Right renal pelvis (tissue), 4 donors: ENCODE results near the gene OR10G3. TPM values are rescaled to one million over a fixed set of nuclear protein-coding genes. Genes with fewer than 3 reads are reported as not detected.

Source experiments
- DNase-seq, 4 donors: peaks; one replicate each; pipeline ENCODE4 v3.0.0-alpha.2; 2013; ENCODE audit warnings: low read depth in 4 of 4, low spot score in 3 of 4, missing footprints in 1 of 4
- polyA plus RNA-seq, 4 donors: library from polyadenylated mRNA; unstranded; fragments of 120-200 nt; gene quantifications; one replicate each; pipeline ENCODE4 v1.2.1, GENCODE V29; 2013; ENCODE audit not compliant: insufficient read length in 4 of 4

OR10G3 gene
- polyA plus RNA-seq, 4 donors: not detected

GRCh38 chr14:21536418-21537089 is 43.3 kb downstream of the OR10G3 start:
- no peak for DNase-seq

DNA sequence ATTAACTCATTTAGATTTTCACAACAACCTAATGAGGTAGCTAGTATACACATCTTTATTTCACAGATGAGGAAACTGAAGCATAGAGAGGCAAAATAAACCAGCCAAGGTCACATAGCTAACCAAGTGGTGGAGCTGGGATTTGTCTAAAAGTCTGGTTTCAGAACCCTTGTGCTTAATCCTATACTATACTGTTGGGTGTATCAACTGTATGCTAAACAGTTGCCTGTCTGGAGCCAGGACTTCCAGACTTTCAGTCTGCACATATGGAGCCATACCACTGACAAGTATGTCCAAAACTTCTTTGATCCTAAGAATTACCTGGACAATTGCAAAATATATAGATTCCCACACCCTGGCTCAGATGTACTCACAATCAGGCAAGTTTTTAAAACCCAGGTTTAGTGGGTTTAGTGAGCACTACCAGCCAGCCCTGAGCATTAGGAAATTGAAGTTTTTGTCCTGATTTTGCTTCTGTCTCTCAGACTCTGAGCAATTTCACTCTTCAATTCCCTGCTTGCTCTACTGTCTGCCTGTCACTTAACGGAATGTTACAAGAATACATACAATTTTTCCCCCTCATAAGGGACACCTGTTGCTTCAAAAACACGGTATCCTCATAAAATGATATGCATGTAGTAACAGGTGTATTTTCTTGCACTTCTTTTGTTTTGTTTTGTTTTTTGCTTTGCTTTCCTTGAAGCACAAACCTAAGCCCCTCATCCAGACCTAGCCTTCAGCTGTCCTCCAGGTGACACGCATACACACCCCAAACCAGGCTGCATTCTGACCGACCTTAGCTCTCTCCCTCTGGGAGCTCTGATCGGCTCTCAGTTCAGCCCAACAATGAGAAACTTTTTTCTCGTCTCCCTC is 44.1 kb downstream of the OR10G3 start:
- no peak for DNase-seq

DNA sequence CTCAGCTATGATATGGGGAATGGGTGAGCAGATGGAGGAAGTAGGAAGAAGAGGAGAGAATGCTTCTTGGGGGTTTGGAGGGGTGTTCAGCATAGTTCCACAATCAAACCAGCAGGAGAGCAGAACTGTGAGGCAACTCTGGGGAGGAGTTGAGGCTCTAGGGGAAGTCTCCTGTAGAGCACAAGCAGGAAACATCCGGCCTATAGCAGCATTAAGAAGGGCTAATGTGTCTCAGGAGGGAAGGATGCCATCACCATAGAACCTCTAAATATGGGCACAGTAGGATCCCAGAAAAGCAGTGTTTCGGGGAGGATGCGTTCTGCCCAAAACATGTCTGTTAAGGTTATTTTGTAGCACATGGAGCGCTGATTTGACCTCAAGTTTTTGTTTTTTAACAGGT is 45.3 kb downstream of the OR10G3 start:
- DNase-seq: no peak

- no peak for DNase-seq
These were observed 46.6 kb downstream of the OR10G3 start for GRCh38 chr14:21533294-21533693.

DNA sequence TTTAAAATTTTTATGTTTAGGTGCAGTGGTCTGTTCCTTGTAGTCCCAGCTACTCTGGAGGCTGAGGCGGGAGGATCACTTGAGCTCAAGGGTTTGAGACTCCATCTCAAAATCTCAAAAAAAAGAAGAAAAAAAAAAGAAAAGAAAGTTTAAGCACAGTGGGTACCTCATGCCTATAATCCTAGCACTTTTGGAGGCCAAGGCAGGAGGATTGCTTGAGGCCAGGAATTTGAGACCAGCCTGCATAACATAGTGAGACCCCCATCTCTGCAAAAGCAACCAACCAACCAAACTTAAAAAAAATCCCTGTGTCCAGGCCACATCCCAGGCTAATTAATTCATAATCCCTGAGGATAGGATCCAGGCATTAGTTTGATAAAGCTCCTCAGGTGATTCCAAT is 50.4 kb downstream of the OR10G3 start:
- DNase-seq: no peak

GRCh38 chr14:21528381-21529348 is 51.2 kb downstream of the OR10G3 start:
- no peak for DNase-seq

- DNase-seq: no peak
These were observed 52.6 kb downstream of the OR10G3 start for GRCh38 chr14:21527318-21527679.

- peak in 1 of 4 donors; percentile 46 for DNase-seq
These were observed 53.1 kb downstream of the OR10G3 start for GRCh38 chr14:21526672-21527317.

DNA sequence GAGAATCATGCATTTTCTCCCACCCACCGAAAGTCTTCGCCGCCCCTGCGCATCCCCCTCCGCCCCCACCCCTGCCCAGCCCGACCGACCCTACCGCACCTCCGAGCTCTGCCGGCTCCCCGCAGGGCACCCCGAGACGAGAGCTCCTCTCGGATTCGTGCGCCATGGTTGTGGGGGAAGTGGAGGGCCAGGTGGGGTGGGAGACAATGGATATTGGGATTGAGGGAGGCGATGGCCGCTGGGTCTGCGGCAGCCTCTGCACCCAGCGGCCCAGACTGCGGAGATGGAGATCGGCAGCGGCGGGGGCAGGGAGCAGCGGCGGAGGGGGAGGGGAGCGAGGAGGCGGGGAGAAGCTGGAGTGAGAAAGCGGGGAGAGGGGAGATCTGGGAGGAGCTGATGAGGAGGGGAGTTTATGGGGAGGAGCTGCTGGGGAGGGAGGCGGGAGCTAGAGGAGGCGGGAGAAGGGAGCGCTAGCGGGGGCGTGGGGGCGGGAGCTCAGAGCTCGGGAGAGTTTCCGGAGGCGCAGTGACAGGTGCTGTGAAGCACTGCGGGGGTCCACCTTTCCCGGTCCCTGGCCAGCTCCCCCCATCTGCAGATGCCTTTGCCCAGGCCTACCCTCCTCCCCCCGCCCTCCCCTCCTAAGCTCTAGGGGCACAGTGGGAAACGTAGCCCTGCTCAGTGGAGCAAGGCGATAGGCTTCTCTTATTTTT is 53.8 kb downstream of the OR10G3 start, which contains the start of gene SALL2:
Gene SALL2, minus strand, starts transcription at position 385 of the 710 bp plus-strand sequence. Its CDS starts 219 bp downstream, at position 166.
- DNase-seq: peak; percentile 77 to 88 (median 82)

DNA sequence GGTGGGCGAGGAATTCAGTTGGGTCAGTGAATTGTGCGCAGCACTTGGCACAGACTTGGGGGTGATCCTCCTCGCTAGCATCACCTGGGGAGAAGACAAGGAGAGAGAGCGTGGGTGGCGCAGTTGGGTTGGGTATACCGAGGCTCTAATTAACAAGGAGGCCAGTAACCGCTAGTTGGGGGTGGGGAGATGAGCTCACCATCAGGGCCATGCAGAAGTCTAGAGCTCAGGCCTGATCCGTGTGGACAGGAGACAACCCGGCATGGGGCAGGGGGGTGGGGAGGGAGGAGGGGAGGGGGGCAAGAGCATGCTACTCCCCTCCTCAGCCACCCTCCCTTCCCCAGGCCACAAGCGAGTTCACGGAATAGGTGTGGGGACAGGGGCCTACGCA is 54.3 kb downstream of the OR10G3 start:
- peak in 1 of 4 donors; percentile 26 for DNase-seq

GRCh38 chr14:21524575-21525490 is 55.0 kb downstream of the OR10G3 start:
- DNase-seq: no peak

- DNase-seq: no peak
These were observed 56.7 kb downstream of the OR10G3 start for GRCh38 chr14:21523203-21523602.

DNA sequence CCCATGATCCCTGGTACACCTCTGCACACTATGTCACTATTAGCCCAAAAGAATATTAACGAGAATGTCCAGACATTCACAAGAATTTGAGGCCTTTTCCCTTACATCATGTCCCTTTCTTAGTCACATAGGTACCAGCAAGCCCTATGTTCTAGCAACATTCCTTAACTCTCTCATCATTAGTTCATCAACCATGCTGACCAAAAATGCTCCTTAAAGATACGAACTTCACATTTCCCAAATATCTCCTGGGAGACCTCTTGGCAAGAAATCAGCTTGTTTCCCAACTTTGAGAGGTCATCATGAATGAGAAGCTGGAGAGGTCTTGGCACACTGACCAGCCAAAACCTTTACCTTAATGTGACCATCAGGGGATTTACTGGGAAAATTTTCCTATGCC is 58.4 kb downstream of the OR10G3 start:
- DNase-seq: no peak

DNA sequence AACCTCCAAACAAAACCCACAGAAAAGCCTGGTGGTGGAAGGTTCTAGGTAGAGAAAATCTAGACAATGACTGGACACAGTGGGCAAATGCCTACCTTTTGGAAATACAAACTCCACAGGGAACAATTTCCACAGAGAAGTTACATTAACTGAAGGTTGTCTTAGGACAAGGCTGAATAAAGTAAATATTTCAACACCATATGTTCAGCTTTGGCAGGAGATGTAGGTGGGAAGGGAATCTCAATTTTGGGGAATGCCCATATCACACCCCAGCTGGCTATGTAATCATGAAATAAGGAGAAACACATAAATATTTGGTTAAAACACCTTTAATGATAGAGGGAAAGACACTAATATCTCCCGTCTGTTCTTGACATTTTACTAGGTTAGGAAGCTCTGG is 59.1 kb downstream of the OR10G3 start:
- no peak for DNase-seq

DNA sequence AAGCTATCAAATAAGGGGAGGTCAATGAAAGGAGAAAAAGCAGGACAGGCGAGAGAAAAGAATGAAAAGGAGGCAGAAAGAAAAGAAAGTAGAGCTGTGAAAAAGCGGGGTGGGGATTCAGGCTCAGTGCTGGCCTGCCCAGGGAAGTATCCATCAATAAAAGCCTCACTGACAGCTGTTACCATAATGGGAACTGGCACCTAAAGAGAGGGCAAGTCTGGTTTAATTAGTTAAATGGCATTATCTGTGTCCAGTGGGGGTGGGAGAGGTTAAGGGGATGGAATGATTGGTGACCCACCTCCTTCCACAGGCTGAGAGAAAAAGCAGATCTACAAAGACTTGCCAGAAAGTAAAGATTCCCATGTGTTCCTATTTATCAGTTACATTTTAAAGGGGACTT is 61.2 kb downstream of the OR10G3 start:
- DNase-seq: no peak
